Brain microvascular endothelial cell (primary cell): ENCODE measurements around the gene HMCN2.

Experiments
- DNase-seq: peaks from one replicate; pipeline ENCODE4 v3.0.0-alpha.2; 2020
- H3K27ac ChIP-seq: fragments of 250-450 bp; sonication (Bioruptor Pico); 2 replicates; pipeline ENCODE4 v1.5.1; 2020; ENCODE audit warnings: mild to moderate bottlenecking, moderate library complexity
- H3K27me3 ChIP-seq: fragments of 250-450 bp; sonication (Bioruptor Pico); replicated peaks from 2 replicates; pipeline ENCODE4 v1.5.1; 2020; ENCODE audit warnings: mild to moderate bottlenecking
- H3K36me3 ChIP-seq: fragments of 250-450 bp; sonication (Bioruptor Pico); replicated peaks from 2 replicates; pipeline ENCODE4 v1.5.1; 2020; ENCODE audit warnings: mild to moderate bottlenecking
- H3K4me3 ChIP-seq: 2 replicates; pipeline ENCODE4 v1.5.1; 2011; ENCODE audit warnings: low read depth, mild to moderate bottlenecking, control low read depth, low read length, moderate library complexity
- in situ Hi-C: cut with HindIII; loops from 2 replicates; pipeline ENCODE4 v1.10.0; 2017; ENCODE audit warnings: low sequenced_read_pairs, low pct_ligation_motif_present
- TF ChIP-seq, protein P1 (sequence below): IDR thresholded peaks from 2 replicates; pipeline ENCODE4 v1.5.1; 2011; ENCODE audit warnings: low read depth, mild to moderate bottlenecking, moderate library complexity, low read length, control low read depth, inconsistent platforms; ENCODE audit errors: missing control alignments

HMCN2 gene

DNA sequence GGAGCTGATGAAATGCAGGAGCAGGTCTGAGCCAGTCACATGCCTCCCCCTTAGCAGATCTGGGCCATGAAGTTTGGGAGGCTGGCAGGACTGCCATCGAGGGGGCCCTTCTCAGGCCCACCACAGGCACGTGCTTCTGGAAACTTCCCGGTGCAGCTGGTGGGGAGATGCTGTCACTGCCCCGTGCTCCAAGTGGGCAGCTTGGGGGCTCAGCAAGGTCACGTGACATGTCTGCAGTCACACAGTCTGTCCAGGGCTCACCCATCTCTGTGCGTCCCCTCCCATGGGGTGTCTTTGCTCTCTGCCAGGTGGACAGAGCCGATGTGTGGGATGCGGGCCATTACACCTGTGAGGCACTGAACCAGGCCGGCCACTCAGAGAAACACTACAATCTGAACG lies 99.8 kb downstream of the HMCN2 start:
- DNase-seq, result no peak
- no peaks in the 10 kb centered on the region for H3K36me3 ChIP-seq
- no peaks in the 10 kb centered on the region for H3K27me3 ChIP-seq
- H3K27ac ChIP-seq, result no peak overlapping the region
- H3K4me3 ChIP-seq, result no peak overlapping the region
- in situ Hi-C loops, result no loop called here
- TF ChIP-seq, protein P1, sequence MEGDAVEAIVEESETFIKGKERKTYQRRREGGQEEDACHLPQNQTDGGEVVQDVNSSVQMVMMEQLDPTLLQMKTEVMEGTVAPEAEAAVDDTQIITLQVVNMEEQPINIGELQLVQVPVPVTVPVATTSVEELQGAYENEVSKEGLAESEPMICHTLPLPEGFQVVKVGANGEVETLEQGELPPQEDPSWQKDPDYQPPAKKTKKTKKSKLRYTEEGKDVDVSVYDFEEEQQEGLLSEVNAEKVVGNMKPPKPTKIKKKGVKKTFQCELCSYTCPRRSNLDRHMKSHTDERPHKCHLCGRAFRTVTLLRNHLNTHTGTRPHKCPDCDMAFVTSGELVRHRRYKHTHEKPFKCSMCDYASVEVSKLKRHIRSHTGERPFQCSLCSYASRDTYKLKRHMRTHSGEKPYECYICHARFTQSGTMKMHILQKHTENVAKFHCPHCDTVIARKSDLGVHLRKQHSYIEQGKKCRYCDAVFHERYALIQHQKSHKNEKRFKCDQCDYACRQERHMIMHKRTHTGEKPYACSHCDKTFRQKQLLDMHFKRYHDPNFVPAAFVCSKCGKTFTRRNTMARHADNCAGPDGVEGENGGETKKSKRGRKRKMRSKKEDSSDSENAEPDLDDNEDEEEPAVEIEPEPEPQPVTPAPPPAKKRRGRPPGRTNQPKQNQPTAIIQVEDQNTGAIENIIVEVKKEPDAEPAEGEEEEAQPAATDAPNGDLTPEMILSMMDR, result no peak

DNA sequence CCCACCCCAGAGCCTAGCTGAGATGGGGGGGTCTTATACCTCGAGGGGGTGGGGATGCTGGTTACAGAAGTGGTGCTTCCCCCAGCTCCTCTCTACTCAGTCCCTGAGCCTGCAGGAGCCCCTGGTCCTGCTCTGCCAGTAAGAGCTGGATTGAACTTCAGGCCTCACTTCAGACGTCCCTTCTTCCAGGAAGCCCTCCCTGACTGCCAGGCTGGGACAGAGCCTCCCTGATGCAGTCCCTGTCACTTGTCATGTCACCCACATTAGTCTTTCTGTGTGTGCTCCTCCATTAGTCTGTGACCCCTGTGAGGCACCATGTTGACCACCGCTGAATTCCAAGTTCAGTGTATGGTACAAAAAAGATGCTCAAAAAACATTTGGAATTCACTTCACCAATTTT lies 100.5 kb downstream of the HMCN2 start:
- Histone ChIP-seq H3K27me3 (no peaks in the 10 kb centered on the region), H3K36me3 (no peaks in the 10 kb centered on the region), H3K27ac (no peak overlapping the region), H3K4me3 (no peak overlapping the region)
- in situ Hi-C loops, result no loop called here
- TF ChIP-seq, protein P1, result no peak
- no peak for DNase-seq

DNA sequence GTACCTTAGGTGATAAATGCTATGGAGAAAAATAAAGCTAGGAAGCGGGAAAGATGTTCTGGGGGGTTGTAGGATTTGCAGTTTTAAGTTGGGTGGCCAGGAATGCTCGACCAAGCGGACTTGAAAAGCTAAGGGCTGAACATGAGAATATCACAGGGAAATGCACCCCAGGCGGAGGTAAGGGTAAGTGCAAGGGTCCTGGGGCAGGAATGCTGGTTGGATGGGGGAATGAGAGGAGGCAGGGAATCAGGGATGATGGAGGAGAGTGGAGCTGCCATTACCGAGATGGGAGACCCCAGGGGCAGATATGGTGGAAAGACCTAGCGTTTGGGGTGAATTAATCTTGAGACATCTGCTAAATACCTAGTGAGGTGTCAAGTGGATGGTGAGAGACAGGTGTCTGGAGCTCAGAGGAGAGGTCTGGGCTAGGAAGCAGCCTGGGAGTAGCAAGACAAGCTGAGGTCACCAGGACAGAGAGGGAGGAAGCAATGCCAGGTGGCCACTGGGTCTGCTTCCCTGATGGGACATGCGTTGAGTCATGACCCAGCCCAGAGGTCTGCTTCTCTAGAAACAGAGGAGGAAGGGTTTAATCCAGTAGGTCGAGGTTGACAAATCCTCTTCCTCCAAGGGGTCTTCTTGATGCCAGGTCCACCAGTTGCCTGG lies 101.5 kb downstream of the HMCN2 start:
- no peak overlapping the region for H3K27ac ChIP-seq
- DNase-seq, result no peak
- no peaks in the 10 kb centered on the region for H3K36me3 ChIP-seq
- no peaks in the 10 kb centered on the region for H3K27me3 ChIP-seq
- no peak overlapping the region for H3K4me3 ChIP-seq
- TF ChIP-seq, protein P1, result no peak
- in situ Hi-C loops, result no loop called here

DNA sequence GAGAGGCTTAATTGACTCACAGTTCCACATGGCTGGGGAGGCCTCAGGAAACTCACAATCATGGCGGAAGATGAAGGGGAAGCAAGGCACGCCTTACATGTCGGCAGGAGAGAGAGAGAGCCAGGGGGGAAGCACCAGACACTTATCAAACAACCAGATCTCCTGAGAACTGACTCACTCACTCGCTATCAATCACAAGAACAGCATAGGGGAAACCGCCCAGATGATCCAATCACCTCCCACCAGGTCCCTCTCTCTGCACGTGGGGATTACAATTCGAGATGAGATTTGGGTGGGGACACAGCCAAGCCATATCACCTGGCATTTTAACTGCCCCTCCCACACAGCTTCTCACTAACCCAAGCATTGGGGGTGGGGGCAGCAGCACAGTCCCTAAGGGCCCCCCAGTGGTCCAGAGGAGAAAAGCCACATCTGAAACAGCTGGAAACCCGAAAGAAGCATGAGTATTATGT lies 103.1 kb downstream of the HMCN2 start:
- H3K27ac ChIP-seq, result no peak overlapping the region
- H3K27me3 ChIP-seq, result no peaks in the 10 kb centered on the region
- no peak for DNase-seq
- TF ChIP-seq, protein P1, result peak; percentile 42
- in situ Hi-C loops, result no loop called here
- H3K4me3 ChIP-seq, result no peak overlapping the region
- H3K36me3 ChIP-seq, result no peaks in the 10 kb centered on the region

DNA sequence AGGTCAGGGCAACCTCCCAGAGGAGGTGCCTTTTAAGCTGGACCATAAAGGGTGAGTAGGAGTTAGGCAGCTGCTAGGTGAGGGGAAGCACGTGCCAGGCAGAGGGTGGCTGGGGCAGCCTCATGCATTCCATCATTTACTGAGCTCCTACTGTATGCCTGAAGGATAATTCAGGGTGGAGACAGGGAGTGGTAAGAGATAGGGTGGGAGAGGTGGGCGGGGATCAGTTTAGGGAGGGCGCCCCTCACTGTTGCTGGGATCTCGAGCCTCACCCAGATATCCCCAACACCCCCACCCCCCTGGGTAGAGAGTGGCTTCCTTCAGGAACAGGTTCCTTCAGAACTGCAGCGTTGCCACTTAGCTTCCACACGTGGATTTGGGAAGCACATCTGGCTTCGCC lies 104.7 kb downstream of the HMCN2 start:
- Histone ChIP-seq H3K4me3 (no peak overlapping the region), H3K27ac (no peak overlapping the region), H3K27me3 (no peaks in the 10 kb centered on the region), H3K36me3 (no peaks in the 10 kb centered on the region)
- TF ChIP-seq, protein P1, result no peak
- DNase-seq, result no peak
- in situ Hi-C loops, result no loop called here
